Measurements from ENCODE around the gene ALDH5A1.

DNA sequence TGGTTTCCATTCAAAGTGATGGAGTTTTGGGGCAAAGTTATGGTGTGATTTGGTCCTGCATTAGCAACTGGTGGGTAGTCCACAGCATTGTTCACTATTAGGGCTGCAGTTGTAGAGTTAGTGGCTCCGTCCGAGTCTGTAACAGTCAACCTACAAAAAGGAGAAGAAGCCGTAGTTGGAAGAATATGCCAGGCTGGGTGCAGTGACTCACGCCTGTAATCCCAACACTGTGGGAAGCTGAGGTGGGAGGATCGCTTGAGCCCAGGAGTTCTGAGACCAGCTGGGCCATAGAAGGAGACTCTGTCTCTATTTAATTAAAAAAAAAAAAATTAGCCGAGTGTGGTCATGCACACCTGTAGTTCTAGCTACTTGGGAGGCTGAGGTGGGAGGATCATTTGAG, 81.7 kb downstream of the ALDH5A1 start:
- no peak for TF ChIP-seq POLR2A (IDR thresholded peaks at IDR 0.05; ENCODE audit: low read length)
- TF ChIP-seq GATA1 (IDR thresholded peaks at IDR 0.05; ENCODE audit: low read depth, low read length): no peak

All from erythroblast (primary cell).